ENCODE measurements around the gene CATSPER3. TPM values are rescaled to one million over a fixed set of nuclear protein-coding genes. Genes with fewer than 3 reads are reported as not detected.
A peak's percentile ranks its signal among the peaks of the same experiment; 100 is the strongest.
"Not testable (repeated sequence)": the region's sequence is repeated elsewhere in the genome, so short reads cannot be mapped to it uniquely, and the experiment has no call there.

Gene CATSPER3
- total RNA-seq, 1 experiment from 2014 or later, result 0.07 TPM

- H3K36me3 ChIP-seq (replicated peaks; ENCODE audit: control insufficient read depth, insufficient read depth, low read length), result no peaks in the 10 kb centered on the region; the same call in 1 of the 2 replicates
- DNase-seq, result no peak
- H3K4me3 ChIP-seq (ENCODE audit: insufficient read depth, low read depth, low read length), result no peak overlapping the region
- H3K27me3 ChIP-seq (ENCODE audit: control insufficient read depth, insufficient read depth, low read length), result no peaks in the 10 kb centered on the region
These were observed 9.6 kb upstream of the CATSPER3 start for GRCh38 chr5:134957920-134958608.

- Histone ChIP-seq H3K4me3 (ENCODE audit: insufficient read depth, low read depth, low read length) (no peak overlapping the region), H3K36me3 (replicated peaks; ENCODE audit: control insufficient read depth, insufficient read depth, low read length) (no peaks in the 10 kb centered on the region; the same call in 1 of the 2 replicates)
- DNase-seq, result peak; percentile 48
These were observed 9.0 kb upstream of the CATSPER3 start for GRCh38 chr5:134958755-134959154.

GRCh38 chr5:134963098-134963497 is 4.6 kb upstream of the CATSPER3 start:
- Histone ChIP-seq H3K27me3 (ENCODE audit: control insufficient read depth, insufficient read depth, low read length) (no peaks in the 10 kb centered on the region), H3K36me3 (replicated peaks; ENCODE audit: control insufficient read depth, insufficient read depth, low read length) (no peaks in the 10 kb centered on the region; the same call in 1 of the 2 replicates), H3K4me3 (ENCODE audit: insufficient read depth, low read depth, low read length) (no peak overlapping the region)
- no peak for DNase-seq

More at GRCh38 chr5:134958755-134959154, 9.0 kb upstream of the CATSPER3 start:
- H3K27me3 ChIP-seq (ENCODE audit: control insufficient read depth, insufficient read depth, low read length), result no peaks in the 10 kb centered on the region

- no peaks in the 10 kb centered on the region for H3K27me3 ChIP-seq (ENCODE audit: control insufficient read depth, insufficient read depth, low read length)
These were observed 3.1 kb upstream of the CATSPER3 start for GRCh38 chr5:134964359-134965270.

GRCh38 chr5:134965271-134965825 is 2.4 kb upstream of the CATSPER3 start:
- Histone ChIP-seq H3K4me3 (ENCODE audit: insufficient read depth, low read depth, low read length) (no peak overlapping the region), H3K36me3 (replicated peaks; ENCODE audit: control insufficient read depth, insufficient read depth, low read length) (no peaks in the 10 kb centered on the region; the same call in 1 of the 2 replicates), H3K27me3 (ENCODE audit: control insufficient read depth, insufficient read depth, low read length) (no peaks in the 10 kb centered on the region)
- DNase-seq, result no peak

More at GRCh38 chr5:134964359-134965270, 3.1 kb upstream of the CATSPER3 start:
- H3K4me3 ChIP-seq (ENCODE audit: insufficient read depth, low read depth, low read length), result no peak overlapping the region
- H3K36me3 ChIP-seq (replicated peaks; ENCODE audit: control insufficient read depth, insufficient read depth, low read length), result no peaks in the 10 kb centered on the region; the same call in 1 of the 2 replicates
- DNase-seq, result no peak

GRCh38 chr5:134968055-134968454 is 348 bp downstream of the CATSPER3 start:
- H3K4me3 ChIP-seq (ENCODE audit: insufficient read depth, low read depth, low read length), result no peak overlapping the region
- H3K27me3 ChIP-seq (ENCODE audit: control insufficient read depth, insufficient read depth, low read length), result no peaks in the 10 kb centered on the region
- H3K36me3 ChIP-seq (replicated peaks; ENCODE audit: control insufficient read depth, insufficient read depth, low read length), result no peaks in the 10 kb centered on the region
- DNase-seq, result no peak

GRCh38 chr5:134969166-134969565 is 1.5 kb downstream of the CATSPER3 start:
- no peaks in the 10 kb centered on the region for H3K27me3 ChIP-seq (ENCODE audit: control insufficient read depth, insufficient read depth, low read length)
- no peak for DNase-seq
- H3K4me3 ChIP-seq (ENCODE audit: insufficient read depth, low read depth, low read length), result no peak overlapping the region
- H3K36me3 ChIP-seq (replicated peaks; ENCODE audit: control insufficient read depth, insufficient read depth, low read length), result no peaks in the 10 kb centered on the region

GRCh38 chr5:134975078-134975715 is 7.5 kb downstream of the CATSPER3 start:
- no peak for DNase-seq
- Histone ChIP-seq H3K27me3 (ENCODE audit: control insufficient read depth, insufficient read depth, low read length) (no peaks in the 10 kb centered on the region), H3K4me3 (ENCODE audit: insufficient read depth, low read depth, low read length) (no peak overlapping the region), H3K36me3 (replicated peaks; ENCODE audit: control insufficient read depth, insufficient read depth, low read length) (no peaks in the 10 kb centered on the region; the same call in 1 of the 2 replicates)

GRCh38 chr5:134975843-134976242 is 8.1 kb downstream of the CATSPER3 start:
- Histone ChIP-seq H3K4me3 (ENCODE audit: insufficient read depth, low read depth, low read length) (no peak overlapping the region), H3K27me3 (ENCODE audit: control insufficient read depth, insufficient read depth, low read length) (no peaks in the 10 kb centered on the region), H3K36me3 (replicated peaks; ENCODE audit: control insufficient read depth, insufficient read depth, low read length) (no peaks in the 10 kb centered on the region; the same call in 1 of the 2 replicates)
- no peak for DNase-seq

- H3K36me3 ChIP-seq (replicated peaks; ENCODE audit: control insufficient read depth, insufficient read depth, low read length), result no peaks in the 10 kb centered on the region; the same call in 1 of the 2 replicates
- H3K4me3 ChIP-seq (ENCODE audit: insufficient read depth, low read depth, low read length), result no peak overlapping the region
- DNase-seq, result no peak
- no peaks in the 10 kb centered on the region for H3K27me3 ChIP-seq (ENCODE audit: control insufficient read depth, insufficient read depth, low read length)
These were observed 9.1 kb downstream of the CATSPER3 start for GRCh38 chr5:134976841-134977240.

- no peak for DNase-seq
- Histone ChIP-seq H3K4me3 (ENCODE audit: insufficient read depth, low read depth, low read length) (no peak overlapping the region), H3K27me3 (ENCODE audit: control insufficient read depth, insufficient read depth, low read length) (no peaks in the 10 kb centered on the region), H3K36me3 (replicated peaks; ENCODE audit: control insufficient read depth, insufficient read depth, low read length) (no peaks in the 10 kb centered on the region; the same call in 1 of the 2 replicates)
These were observed 11.7 kb downstream of the CATSPER3 start for GRCh38 chr5:134979416-134979815.

GRCh38 chr5:134982230-134982629 is 14.5 kb downstream of the CATSPER3 start:
- no peaks in the 10 kb centered on the region for H3K36me3 ChIP-seq (replicated peaks; ENCODE audit: control insufficient read depth, insufficient read depth, low read length)
- no peak overlapping the region for H3K4me3 ChIP-seq (ENCODE audit: insufficient read depth, low read depth, low read length)
- DNase-seq, result no peak
- no peaks in the 10 kb centered on the region for H3K27me3 ChIP-seq (ENCODE audit: control insufficient read depth, insufficient read depth, low read length)

GRCh38 chr5:134989266-134989830 is 21.6 kb downstream of the CATSPER3 start:
- Histone ChIP-seq H3K4me3 (ENCODE audit: insufficient read depth, low read depth, low read length) (no peak overlapping the region), H3K27me3 (ENCODE audit: control insufficient read depth, insufficient read depth, low read length) (no peaks in the 10 kb centered on the region), H3K36me3 (replicated peaks; ENCODE audit: control insufficient read depth, insufficient read depth, low read length) (no peaks in the 10 kb centered on the region)
- DNase-seq, result no peak

GRCh38 chr5:134990183-134990582 is 22.5 kb downstream of the CATSPER3 start:
- not testable (repeated sequence) for H3K27me3 ChIP-seq (ENCODE audit: control insufficient read depth, insufficient read depth, low read length); H3K4me3 ChIP-seq (ENCODE audit: insufficient read depth, low read depth, low read length); DNase-seq; H3K36me3 ChIP-seq (replicated peaks; ENCODE audit: control insufficient read depth, insufficient read depth, low read length)

All from H7 (cell line).